IPS DF 4.7 (cell line): Measurements from ENCODE around the gene TRIM9.
"Not testable (repeated sequence)": the region's sequence is repeated elsewhere in the genome, so short reads cannot be mapped to it uniquely, and the experiment has no call there.

ENCODE experiments used
- DNase-seq: peaks from one replicate; pipeline ENCODE4 v3.0.0-alpha.2; 2013; ENCODE audit warnings: low spot score; ENCODE audit errors: extremely low read depth

TRIM9 gene

GRCh38 chr14:50964683-50965390 is 130.1 kb downstream of the TRIM9 start:
- DNase-seq: no peak

- DNase-seq: no peak
These were observed 131.0 kb downstream of the TRIM9 start for GRCh38 chr14:50963919-50964318.

- no peak for DNase-seq
These were observed 133.2 kb downstream of the TRIM9 start for GRCh38 chr14:50961605-50962221.

GRCh38 chr14:50957296-50957695 is 137.6 kb downstream of the TRIM9 start:
- DNase-seq: no peak

GRCh38 chr14:50956421-50956820 is 138.5 kb downstream of the TRIM9 start:
- not testable (repeated sequence) for DNase-seq

- DNase-seq: no peak
These were observed 139.4 kb downstream of the TRIM9 start for GRCh38 chr14:50955373-50956043.

- no peak for DNase-seq
These were observed 140.0 kb downstream of the TRIM9 start for GRCh38 chr14:50954811-50955372.

- DNase-seq: no peak
These were observed 141.4 kb downstream of the TRIM9 start for GRCh38 chr14:50953502-50953901.

GRCh38 chr14:50951032-50951431 is 143.9 kb downstream of the TRIM9 start:
- no peak for DNase-seq

GRCh38 chr14:50948205-50948604 is 146.7 kb downstream of the TRIM9 start:
- DNase-seq: no peak

GRCh38 chr14:50947446-50947845 is 147.5 kb downstream of the TRIM9 start:
- no peak for DNase-seq

GRCh38 chr14:50946234-50946935 is 148.5 kb downstream of the TRIM9 start:
- DNase-seq: no peak

GRCh38 chr14:50944647-50945413 is 150.1 kb downstream of the TRIM9 start:
- no peak for DNase-seq

GRCh38 chr14:50943943-50944646 is 150.8 kb downstream of the TRIM9 start, which contains the start of gene PYGL:
Gene PYGL, minus strand, starts transcription at chr14:50944483. Its CDS starts 80 bp downstream, at chr14:50944403.
- DNase-seq: no peak

GRCh38 chr14:50943261-50943942 is 151.5 kb downstream of the TRIM9 start:
- no peak for DNase-seq

- not testable (repeated sequence) for DNase-seq
These were observed 153.3 kb downstream of the TRIM9 start for GRCh38 chr14:50941638-50942037.

GRCh38 chr14:50941151-50941550 is 153.8 kb downstream of the TRIM9 start:
- no peak for DNase-seq

GRCh38 chr14:50937800-50938199 is 157.1 kb downstream of the TRIM9 start:
- DNase-seq: no peak

GRCh38 chr14:50937325-50937724 is 157.6 kb downstream of the TRIM9 start:
- no peak for DNase-seq

GRCh38 chr14:50936882-50937281 is 158.0 kb downstream of the TRIM9 start:
- no peak for DNase-seq
